ENCODE data around the gene CRYBG1.

DNA sequence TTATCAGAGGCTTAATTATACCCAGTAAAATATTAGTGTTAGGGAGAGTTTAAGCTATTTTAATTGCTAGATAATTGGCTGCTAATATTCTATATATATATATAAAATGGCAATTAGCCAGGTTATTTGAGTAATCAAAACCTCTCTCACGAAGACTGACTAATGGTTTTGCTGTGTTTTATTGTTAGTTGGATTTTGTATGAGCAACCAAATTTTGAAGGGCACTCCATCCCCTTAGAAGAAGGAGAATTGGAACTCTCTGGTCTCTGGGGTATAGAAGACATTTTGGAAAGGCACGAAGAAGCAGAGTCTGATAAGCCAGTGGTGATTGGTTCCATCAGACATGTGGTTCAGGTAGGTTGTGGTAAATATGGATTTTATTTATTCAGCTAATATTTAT, 166.6 kb downstream of the CRYBG1 start:
- TF ChIP-seq, protein P1, sequence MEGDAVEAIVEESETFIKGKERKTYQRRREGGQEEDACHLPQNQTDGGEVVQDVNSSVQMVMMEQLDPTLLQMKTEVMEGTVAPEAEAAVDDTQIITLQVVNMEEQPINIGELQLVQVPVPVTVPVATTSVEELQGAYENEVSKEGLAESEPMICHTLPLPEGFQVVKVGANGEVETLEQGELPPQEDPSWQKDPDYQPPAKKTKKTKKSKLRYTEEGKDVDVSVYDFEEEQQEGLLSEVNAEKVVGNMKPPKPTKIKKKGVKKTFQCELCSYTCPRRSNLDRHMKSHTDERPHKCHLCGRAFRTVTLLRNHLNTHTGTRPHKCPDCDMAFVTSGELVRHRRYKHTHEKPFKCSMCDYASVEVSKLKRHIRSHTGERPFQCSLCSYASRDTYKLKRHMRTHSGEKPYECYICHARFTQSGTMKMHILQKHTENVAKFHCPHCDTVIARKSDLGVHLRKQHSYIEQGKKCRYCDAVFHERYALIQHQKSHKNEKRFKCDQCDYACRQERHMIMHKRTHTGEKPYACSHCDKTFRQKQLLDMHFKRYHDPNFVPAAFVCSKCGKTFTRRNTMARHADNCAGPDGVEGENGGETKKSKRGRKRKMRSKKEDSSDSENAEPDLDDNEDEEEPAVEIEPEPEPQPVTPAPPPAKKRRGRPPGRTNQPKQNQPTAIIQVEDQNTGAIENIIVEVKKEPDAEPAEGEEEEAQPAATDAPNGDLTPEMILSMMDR (IDR thresholded peaks at IDR 0.05): no peak
- TF ChIP-seq POLR2A (IDR thresholded peaks at IDR 0.05): no peak
